Measurements from ENCODE around the gene SOX2.

GRCh38 chr3:181752202-181752671 is 40.5 kb downstream of the SOX2 start:
- TF ChIP-seq RARB (CRISPR knock-in tag; IDR thresholded peaks at IDR 0.05) (no peak), PATZ1 (CRISPR knock-in tag; IDR thresholded peaks at IDR 0.05; ENCODE audit: borderline replicate concordance) (no peak), ARNTL (CRISPR knock-in tag; IDR thresholded peaks at IDR 0.05; ENCODE audit: borderline replicate concordance, low read depth) (no peak), ZNF8 (CRISPR knock-in tag; IDR thresholded peaks at IDR 0.05) (no peak), CREB5 (CRISPR knock-in tag; IDR thresholded peaks at IDR 0.05; ENCODE audit: low read depth) (no peak), PPARA (CRISPR knock-in tag; IDR thresholded peaks at IDR 0.05; ENCODE audit: borderline replicate concordance) (no peak), ZFP3 (CRISPR knock-in tag; IDR thresholded peaks at IDR 0.05) (no peak), ZNF70 (CRISPR knock-in tag; IDR thresholded peaks at IDR 0.05) (no peak), GLIS3 (CRISPR knock-in tag; IDR thresholded peaks at IDR 0.05) (no peak)
- TF ChIP-seq, protein P1, sequence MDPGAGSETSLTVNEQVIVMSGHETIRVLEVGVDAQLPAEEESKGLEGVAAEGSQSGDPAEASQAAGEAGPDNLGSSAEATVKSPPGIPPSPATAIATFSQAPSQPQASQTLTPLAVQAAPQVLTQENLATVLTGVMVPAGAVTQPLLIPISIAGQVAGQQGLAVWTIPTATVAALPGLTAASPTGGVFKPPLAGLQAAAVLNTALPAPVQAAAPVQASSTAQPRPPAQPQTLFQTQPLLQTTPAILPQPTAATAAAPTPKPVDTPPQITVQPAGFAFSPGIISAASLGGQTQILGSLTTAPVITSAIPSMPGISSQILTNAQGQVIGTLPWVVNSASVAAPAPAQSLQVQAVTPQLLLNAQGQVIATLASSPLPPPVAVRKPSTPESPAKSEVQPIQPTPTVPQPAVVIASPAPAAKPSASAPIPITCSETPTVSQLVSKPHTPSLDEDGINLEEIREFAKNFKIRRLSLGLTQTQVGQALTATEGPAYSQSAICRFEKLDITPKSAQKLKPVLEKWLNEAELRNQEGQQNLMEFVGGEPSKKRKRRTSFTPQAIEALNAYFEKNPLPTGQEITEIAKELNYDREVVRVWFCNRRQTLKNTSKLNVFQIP (CRISPR knock-in tag; IDR thresholded peaks at IDR 0.05; ENCODE audit: borderline replicate concordance, low read depth) = no peak
- TF ChIP-seq, protein P2, sequence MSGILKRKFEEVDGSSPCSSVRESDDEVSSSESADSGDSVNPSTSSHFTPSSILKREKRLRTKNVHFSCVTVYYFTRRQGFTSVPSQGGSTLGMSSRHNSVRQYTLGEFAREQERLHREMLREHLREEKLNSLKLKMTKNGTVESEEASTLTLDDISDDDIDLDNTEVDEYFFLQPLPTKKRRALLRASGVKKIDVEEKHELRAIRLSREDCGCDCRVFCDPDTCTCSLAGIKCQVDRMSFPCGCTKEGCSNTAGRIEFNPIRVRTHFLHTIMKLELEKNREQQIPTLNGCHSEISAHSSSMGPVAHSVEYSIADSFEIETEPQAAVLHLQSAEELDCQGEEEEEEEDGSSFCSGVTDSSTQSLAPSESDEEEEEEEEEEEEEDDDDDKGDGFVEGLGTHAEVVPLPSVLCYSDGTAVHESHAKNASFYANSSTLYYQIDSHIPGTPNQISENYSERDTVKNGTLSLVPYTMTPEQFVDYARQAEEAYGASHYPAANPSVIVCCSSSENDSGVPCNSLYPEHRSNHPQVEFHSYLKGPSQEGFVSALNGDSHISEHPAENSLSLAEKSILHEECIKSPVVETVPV (CRISPR knock-in tag; IDR thresholded peaks at IDR 0.05) = no peak
